ENCODE results near the gene SLITRK2.

The SLITRK2 gene, protein sequence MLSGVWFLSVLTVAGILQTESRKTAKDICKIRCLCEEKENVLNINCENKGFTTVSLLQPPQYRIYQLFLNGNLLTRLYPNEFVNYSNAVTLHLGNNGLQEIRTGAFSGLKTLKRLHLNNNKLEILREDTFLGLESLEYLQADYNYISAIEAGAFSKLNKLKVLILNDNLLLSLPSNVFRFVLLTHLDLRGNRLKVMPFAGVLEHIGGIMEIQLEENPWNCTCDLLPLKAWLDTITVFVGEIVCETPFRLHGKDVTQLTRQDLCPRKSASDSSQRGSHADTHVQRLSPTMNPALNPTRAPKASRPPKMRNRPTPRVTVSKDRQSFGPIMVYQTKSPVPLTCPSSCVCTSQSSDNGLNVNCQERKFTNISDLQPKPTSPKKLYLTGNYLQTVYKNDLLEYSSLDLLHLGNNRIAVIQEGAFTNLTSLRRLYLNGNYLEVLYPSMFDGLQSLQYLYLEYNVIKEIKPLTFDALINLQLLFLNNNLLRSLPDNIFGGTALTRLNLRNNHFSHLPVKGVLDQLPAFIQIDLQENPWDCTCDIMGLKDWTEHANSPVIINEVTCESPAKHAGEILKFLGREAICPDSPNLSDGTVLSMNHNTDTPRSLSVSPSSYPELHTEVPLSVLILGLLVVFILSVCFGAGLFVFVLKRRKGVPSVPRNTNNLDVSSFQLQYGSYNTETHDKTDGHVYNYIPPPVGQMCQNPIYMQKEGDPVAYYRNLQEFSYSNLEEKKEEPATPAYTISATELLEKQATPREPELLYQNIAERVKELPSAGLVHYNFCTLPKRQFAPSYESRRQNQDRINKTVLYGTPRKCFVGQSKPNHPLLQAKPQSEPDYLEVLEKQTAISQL

DNA sequence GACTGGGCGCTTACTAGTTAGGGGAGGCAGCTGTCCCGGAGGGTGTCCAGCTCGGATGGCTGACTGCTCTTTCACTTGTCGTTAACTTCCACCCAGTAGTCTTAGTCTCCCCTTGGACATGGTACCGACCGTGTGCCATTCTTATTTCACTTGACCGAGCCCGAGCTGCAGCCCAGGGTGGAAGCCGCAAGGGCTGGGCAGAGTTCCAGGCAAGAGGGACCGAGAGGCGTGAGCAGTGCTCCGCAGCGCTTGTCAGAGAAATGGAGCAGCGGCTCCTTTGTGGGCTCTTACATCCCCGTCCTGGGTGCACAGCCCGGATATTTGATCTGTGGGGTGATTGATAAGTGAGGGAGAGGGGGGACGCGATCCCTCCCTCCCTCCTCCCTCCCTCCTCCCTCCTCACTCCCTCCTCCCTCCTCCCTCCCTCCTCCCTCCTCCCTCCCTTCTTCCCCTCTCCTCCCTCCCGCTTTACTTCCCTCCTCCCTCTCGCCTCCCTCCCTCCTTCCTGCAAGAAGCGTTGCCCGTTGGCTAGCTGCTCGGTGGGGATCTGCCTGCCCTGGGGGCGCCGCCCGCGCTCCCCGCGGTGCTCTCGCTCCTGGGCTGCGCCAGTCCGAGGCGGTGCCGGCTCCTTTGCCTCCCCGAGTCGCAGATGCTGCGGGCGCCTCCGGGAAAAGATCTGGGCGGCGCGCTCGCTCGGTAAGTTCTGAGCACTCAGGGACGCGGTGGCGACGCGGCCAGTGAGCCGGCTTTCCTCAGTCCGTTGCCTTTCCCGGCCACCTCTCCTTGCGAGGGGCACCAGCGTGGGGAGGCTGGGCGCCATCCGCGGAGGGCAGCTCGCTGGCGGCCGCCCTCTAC is at the start of gene SLITRK2:
SLITRK2 (plus strand) TSS at position 499 of the 855 bp plus-strand sequence. CDS start 4,597 bp downstream, outside the sequence.
- DNase-seq: no peak

DNA sequence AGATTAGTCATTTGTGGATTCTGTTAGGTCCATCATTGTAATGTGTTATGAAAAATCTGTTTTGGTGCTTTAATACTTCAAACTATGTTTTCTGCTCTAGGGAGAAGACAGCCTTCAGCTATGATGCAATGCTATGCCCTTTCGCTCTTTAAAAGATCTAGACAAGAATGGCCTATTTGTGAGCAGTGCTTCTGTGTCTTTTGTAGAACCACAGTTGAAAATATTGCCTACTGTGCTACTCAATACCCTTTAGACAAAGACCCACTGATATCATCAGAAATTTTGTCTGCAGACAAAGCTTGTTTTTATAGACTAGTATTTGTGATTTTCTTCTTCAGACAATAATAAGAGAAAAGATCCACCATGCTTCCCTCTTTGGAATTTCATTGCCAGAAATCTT is 44.6 kb upstream of the SLITRK2 start:
- DNase-seq: no peak

DNA sequence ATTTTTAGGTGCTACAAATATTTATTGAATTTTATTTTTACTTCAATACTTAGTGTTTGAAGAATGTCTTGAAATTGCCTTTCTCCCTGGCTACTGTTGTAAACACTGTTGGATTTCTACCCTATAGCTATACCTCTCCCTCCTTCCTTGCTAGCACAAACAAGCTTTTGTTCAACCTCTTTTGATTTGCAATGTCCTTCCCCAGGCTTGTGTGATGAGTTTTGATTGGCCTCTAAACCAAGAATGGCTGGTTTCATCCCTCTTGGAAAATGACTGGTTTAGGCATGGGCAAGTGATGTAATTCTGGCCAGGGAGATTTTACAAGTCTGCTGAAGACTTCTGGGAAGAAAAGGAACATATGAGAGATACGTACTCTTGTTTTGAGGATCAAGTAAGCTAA is 25.3 kb upstream of the SLITRK2 start:
- DNase-seq: no peak

DNA sequence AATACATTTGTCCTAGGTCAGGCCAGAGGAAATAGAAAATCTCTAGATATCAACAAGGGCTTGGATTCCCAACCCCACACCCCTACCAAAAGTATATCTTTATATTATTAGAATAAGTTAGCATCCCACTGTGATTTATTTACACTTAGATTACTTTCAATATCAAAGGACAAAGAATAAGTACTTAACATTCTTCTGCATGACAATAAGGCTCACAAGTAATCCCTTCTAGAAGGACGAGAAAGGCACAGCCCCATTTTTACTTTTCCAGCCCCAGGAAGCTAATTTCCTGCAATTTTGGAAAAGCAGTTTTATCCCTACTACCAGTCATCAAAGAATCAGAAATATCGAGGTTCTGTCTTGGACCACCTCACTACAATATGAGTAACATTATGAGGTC is 14.1 kb upstream of the SLITRK2 start:
- no peak for DNase-seq

DNA sequence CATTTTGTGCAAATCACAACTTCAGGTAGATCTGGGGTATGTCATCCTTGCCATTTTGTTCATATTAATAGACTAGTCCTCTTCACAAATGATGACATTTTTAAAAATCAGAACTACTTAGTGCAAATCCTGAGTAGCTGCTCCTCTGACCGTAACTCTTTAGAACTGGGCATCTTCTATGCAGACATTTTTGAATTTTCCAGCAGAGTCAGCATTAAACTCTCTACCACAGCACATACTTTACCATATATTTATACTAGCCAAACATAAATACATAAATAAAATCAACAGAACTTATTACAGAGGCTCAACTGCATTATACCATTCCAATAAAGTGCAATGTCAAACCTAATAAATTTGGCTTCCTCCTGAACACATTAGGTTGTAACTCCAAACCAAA is 4.5 kb upstream of the SLITRK2 start:
- DNase-seq: no peak

DNA sequence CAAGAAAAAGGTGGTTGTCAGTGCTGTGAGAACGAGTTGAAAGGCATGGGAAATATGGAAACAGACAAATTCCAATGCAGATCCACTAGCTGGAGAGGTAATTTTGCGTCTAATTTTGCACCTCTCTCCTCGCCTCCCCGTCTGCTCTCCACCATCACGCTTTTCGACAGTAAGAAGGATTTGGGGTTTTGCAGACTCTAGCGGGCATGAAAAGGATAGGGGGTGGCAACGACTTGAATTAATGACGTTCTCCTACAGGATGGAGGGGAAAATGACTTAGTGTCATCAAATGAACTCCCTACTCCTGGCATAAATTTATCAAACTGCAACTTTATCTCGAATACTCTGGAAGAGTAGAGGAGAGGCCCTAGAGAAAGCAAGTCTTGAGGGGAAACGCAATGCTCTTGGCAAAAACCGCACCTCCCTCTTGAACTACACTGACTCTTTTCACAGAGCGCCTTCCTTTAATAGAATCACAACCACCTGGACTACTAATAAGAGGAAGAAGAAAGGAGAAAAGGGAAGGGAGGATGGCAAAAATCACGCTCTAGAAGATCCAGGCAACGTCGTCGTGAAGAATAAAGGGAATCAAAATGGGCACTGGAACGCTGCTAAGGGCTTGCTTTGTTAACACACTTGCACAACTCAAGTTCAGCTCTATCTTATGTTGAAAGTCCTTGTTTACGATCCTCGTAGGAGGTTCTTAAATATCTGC is 871 bp upstream of the SLITRK2 start:
- DNase-seq: no peak

DNA sequence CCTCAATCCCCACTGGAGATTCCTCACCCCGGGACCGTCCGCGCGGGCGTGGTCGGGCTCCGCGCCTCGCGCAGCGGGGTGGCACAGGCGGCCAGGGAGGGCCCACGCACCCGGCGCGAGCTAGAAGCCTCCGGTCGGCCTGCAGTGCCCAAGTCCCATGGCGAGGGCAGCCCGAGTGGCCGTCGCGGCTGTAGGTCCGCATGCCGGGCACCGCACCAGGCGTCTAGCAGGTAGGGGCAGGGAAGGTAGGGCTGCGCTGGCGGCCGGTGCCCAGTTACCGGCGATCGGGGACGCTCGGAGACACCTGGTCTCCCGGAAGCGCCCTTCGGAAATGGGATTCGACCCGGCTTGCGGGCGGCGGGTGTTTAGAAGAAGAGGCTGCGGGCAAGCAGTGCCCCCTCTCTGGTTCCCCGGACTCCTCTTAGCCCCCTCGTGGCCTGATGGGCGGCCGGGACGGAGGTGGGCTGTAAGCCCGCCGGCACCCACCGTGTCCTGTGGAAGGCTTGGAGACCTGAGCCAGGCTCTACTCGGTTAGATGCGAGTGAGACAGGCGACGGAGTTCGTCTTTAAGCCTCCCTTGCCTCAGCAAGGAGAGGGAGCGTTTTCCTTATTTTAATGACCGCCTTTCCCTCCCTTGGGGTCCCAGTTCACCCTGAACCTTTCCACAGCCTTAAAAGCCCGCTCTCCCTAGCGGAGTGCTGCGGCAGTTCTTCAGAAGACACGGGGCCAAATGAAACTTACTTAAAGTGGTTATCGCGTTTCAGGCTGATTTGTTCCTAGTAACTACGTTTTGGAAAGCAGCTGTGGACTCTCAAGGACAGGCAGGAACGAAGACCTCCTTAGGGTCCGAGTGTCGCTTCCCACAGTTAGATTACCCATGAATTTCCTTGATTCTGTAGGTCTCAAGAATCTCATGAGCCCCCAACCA is 821 bp downstream of the SLITRK2 start:
- DNase-seq: no peak

DNA sequence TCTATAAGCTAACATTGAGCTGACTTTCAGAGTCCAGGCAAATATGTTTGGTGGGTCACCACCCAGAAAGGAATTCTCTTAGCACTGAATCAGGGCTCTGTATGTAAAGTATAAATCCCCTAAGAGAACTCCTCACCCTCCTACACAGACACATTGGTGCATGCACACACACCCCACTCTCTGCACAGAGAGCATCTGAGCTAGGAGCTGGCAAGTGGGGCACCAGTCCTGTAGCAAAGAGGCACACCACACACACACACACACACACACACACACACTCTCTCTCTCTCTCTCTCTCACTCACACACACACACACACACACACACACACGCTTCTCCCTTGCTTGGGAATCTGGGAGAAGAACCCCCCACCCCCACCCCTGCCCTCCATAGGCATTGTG is 3.2 kb downstream of the SLITRK2 start:
- no peak for DNase-seq

DNA sequence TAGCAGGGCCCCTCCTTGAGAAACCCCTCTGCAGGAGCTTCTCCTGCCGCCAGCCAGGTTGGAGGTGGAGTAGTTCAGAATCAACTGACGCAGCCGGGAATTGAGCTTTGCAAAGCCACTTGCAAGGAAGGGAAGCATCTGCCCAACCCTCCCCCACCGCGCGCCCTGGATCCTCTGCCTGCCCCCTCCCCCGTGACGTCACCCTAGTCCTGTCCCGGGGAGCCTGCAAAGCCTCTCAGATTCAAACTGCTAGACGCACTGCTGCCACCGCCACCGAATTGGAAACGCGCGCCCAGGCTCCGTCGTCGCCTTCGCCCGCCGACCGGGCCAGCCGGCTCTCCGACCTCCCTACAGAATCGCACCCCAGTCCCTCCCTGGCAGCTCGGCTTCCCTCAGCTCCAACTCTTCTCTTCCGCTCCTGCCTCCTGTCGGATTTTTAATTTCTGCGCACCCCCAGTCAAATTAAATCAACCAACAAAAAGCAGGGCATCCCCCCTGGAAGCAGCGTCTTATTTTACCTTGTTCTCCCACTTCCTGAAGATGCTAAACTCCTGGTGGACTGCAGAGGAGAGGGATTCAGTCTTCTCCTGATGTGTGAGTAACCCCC is 3.8 kb downstream of the SLITRK2 start:
- no peak for DNase-seq

DNA sequence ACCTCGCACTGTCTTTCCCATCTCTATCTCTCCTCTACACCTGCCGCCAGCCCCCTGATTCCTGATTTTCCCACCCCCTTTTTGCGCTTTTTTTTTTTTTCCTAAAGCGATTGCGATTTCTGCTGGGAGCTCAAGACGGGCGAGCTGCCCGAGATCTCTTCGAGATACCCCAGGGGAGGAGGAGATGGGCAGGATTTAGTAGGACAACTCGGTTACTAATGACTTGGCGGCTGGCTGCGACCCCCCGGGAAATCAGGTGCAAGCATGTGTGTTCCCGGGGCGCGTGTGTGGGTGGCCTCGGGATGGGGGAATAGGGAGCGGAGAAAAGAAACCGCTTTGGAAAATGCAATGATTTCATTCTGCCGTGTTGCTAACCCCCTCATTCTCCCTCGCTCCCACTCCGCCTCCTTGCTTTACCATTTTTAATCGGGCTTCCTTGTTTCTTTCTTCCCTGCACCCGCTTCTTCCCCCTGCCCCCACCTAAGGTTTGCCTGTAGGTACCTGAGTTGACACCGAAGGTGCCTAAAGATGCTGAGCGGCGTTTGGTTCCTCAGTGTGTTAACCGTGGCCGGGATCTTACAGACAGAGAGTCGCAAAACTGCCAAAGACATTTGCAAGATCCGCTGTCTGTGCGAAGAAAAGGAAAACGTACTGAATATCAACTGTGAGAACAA is 4.4 kb downstream of the SLITRK2 start:
- DNase-seq: no peak

DNA sequence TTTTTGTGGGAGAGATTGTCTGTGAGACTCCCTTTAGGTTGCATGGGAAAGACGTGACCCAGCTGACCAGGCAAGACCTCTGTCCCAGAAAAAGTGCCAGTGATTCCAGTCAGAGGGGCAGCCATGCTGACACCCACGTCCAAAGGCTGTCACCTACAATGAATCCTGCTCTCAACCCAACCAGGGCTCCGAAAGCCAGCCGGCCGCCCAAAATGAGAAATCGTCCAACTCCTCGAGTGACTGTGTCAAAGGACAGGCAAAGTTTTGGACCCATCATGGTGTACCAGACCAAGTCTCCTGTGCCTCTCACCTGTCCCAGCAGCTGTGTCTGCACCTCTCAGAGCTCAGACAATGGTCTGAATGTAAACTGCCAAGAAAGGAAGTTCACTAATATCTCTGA is 5.5 kb downstream of the SLITRK2 start:
- no peak for DNase-seq

DNA sequence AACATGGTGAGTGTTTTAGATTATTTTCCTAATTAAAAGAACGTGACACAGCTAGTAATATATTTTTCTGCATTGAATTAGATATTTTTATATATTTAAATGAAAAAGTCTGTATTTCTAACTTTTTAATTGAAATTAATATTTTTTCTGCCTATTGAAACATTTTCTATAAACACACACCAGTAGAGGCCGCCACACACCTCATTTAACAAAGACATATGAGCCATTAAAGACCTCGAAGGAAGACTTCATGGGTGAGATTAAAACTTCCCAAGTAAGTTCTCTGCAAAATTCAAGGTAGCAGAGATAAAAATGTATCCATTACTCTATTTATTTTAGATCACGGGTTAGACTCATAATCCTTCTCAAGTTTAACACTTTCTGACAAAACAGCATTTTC is 8.3 kb downstream of the SLITRK2 start:
- DNase-seq: no peak

DNA sequence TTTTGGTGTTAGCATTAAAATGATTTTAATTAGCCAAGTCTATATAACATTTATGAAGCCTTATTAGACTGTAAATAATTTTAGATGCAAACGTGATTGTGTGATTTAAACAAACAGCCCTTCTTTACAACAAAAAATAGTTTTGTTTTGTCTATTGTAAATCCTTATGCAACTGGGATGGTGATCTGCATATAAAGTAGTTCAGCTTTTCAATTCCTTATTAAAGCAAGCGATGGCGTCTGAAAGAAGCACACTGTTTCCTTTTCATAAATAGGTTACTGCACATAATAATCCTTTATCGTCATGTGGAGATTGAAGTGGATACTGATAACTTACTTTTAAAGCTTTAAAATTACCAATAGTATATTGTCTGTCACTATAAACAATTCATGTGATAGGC is 8.8 kb downstream of the SLITRK2 start:
- DNase-seq: no peak

DNA sequence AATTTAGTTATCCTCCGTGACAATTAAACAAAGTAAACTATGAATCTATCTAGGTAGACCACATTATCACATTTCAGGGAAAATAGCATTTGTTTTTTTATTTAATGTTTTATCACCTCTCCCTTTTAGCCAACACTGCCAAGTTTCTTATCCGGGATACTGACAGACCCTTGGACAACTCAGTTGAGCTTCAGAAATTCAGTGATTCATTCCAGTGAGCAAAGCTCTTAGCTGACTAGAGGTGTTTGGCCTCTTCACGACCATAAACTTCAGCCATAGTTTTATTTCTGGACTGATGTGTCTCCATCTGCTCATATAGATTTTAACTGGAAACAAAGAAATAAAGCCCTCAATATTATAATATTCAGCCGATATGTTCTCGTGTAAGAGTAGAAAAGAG is 15.2 kb downstream of the SLITRK2 start:
- no peak for DNase-seq

DNA sequence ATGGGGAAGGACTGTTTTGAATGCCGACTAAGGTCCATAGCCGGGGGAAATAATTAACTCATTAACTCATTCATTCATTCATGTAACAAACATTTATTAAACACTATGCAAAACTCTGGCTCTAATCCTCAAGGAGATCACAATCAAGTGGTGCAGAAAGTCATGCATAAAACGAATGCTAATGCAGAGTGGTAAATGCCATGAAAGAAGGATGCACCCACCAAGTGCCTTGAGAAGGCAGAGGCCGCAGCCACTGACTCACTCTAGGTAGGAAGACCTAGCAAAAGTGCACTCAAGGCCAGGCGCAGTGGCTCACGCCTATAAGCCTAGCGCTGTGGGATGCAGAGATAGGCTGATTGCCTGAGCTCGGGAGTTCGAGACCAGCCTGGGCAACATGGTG is 22.9 kb downstream of the SLITRK2 start:
- no peak for DNase-seq

DNA sequence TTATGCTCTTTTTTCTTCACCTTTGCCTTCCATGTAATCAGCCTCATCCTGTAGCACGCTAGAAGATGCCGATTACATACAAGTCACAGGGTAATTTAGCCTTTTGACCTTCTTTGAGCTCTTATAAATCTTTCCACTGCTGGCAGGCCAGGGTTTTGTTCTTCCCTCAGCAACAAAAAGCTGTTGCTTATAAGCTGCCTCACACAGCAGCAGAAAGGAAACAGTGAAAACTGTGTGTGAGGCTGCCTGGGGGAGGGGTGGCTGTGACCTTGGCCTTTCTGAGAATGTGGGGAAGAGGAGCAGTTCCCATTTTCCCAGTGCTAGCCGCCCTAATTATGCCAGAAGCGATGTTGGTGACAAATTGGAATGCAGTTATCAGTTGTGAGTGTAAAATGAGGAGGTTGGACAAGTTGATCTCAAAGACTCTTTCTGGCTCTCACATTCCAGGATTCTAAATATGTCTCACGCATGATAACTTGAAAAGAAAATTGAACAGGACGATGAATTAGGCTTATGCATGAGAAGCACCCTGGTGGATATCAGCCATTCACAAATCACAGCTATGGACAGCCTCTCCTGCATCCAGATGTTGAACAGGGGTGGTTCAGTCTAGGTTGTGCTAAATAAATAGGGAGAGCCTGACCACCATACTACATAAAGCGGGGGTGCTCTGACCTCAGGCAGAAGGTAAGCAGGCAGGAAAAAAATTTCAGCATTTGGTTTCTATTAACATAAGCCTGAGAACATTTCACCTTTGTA is 25.7 kb downstream of the SLITRK2 start:
- DNase-seq: no peak

DNA sequence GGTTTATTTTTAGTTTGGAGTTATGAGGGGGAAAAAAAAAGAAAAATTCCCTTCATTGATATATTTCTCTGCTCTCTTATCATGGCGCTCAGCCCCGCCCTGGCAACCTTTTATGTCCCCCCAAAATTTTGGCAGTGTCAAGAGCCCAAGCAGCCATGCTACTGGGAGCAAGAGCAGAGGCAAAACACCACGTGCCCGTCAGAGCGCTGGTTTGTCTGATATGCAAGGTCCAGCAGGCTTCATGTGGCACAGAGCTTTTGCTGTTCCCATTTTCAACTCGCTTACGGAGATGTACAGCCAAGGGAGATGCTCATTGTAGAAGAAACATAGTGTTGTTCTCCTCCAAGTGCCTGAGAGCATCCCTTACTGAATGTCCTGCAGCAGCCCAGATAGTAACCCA is 27.3 kb downstream of the SLITRK2 start:
- no peak for DNase-seq

DNA sequence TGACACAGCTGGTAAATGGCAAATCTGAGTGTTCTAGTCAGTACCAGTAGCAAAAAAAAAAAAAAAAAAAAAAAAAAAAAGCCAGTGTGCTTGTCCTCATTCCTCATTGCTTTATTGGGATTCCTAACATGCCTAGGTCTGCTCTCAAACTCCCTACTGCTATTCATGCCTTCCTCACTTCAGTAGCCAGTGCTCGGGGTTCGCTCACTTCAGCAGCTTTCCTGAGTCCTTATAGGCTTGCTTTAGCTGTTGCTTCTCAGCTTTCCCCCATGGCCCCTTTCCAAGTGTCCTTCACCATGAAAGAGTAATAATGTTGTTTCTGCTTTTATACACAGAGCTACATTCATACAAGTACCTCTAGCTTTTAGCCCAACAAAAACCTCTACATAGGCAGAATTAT is 30.8 kb downstream of the SLITRK2 start:
- DNase-seq: no peak

DNA sequence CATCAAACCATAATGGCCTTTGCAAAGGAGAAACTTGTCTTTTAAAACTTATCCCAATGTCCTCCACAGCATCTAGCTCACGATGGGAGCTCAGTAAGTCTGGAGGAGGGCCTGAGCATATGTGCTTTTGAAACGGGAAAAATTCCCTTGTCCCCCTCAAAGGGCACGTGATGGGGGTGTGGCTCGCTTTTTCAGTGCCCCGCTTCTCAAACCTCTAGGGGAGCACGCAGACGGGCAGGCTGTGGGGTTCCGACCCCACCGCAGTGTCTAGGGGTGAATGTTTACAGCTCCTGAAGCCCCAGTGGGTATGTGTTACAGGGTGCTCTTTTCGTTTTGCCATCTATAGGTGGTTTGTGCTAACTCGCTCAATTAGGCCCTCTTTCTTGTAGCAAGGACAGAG is 31.2 kb downstream of the SLITRK2 start:
- no peak for DNase-seq

DNA sequence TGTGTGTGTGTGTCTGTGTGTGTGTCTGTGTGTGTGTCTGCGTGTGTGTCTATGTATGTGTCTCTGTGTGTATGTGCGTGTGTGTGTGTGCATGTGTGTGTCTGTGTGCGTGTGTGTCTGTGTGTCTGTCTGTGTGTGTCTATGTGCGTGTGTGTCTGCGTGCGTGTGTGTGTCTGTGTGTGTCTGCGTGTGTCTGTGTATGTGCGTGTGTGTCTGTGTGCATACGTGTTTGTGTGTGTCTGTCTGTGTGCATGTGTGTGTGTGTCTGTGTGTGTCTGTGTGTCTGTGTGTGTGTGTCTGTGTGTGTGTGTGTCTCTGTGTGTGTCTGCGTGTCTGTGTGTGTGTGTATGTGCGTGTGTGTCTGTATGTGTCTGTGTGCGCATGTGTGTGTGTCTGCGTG is 35.6 kb downstream of the SLITRK2 start:
- no peak for DNase-seq
